ENCODE data around the gene DTNB.

DNA sequence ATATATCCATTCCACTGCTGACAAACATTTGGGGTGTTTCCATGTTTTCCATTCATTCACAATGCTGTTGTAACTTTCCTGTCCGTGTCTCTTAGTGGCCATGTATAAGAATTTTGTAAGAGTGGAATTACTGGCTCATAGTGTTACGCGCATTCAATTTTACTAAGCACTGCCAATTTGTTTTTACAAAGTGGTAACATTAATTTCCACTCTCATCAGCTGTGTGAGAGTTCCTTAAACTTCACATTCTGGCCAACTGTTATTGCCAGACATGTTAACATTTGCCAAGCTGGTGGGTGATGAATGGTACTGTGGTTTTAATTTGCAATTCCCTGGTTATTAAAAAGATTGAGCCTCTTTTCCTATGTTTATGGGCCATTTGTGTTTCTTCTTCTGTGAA is 134.2 kb downstream of the DTNB start:
- TF ChIP-seq POLR2A (IDR thresholded peaks at IDR 0.05) (no peak), POLR2AphosphoS5 (IDR thresholded peaks at IDR 0.05) (no peak)
